HG03103 (cell line): Measurements from ENCODE around the gene SAMD4B.
"Not testable (repeated sequence)": the region's sequence is repeated elsewhere in the genome, so short reads cannot be mapped to it uniquely, and the experiment has no call there.

ENCODE experiments used
- ATAC-seq: cut with Tn5 transposase; IDR thresholded peaks from one replicate; pipeline ENCODE4 v1.9.1; 2021; ENCODE audit warnings: low read depth; ENCODE audit not compliant: unreplicated experiment

SAMD4B gene

GRCh38 chr19:39333507-39333906 is 8.7 kb upstream of the SAMD4B start:
- no peak for ATAC-seq

GRCh38 chr19:39334444-39334976 is 7.7 kb upstream of the SAMD4B start:
- ATAC-seq = no peak

DNA sequence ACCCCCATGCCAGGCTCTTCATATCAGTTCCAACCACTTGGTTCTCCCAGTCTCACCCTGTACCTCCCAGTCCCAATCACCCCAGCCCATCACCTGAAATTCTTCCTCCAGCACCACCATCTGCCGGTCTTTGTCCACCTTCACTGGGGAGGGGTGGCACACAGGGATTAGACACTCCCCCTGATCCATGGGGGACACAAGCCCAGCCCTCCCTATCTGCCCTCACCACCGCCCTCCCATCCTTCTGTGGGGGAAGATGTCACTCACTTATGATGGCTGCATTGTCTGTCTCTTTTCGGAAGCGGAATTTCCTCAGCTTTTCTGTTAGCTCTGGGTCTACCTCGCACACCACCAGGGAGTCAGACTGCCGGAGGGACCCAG is 7.1 kb upstream of the SAMD4B start:
- no peak for ATAC-seq

DNA sequence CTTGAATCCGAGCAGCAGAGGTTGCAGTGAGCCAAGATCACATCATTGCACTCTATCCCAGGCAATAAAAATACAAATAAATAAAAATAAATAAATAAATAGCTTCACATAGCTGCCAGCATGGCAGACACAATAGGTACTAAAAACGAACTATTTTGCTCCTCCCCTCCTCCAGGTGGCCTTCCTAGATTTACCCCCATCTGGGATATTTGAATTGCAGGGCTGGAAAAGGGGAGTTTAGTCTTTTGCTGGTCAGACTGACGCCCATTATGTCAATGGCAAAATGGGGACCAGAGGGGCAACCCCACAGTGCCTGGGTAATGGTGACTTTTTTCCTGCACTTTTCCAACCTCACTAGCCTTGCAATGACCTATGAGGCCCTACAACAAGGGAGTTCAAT is 5.7 kb upstream of the SAMD4B start:
- ATAC-seq = no peak

DNA sequence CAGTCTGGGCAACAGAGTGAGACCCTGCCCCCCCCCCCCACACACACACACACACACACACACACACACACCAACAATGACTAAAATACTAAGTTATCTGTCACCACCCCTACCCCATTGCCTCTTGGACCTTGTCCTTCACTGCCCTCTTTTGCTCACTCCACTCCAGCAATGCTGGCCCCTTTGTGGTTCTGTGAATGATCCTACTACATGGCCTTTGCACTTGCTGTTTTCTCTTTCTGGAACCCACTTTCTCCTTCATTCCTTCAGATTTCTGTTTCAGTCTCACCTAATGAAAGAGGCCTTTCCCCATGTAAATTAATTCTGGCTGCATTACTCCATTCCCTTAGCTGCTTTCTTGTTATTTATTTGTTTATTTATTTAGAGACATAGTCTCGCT is 2.5 kb upstream of the SAMD4B start:
- ATAC-seq = no peak

- not testable (repeated sequence) for ATAC-seq
Measured at GRCh38 chr19:39340156-39340555, 2.1 kb upstream of the SAMD4B start.

- ATAC-seq = no peak
Measured at GRCh38 chr19:39341129-39341718, 997 bp upstream of the SAMD4B start.

- no peak for ATAC-seq
Measured at GRCh38 chr19:39342647-39343305, 555 bp downstream of the SAMD4B start.

GRCh38 chr19:39345956-39346355 is 3.7 kb downstream of the SAMD4B start:
- no peak for ATAC-seq

DNA sequence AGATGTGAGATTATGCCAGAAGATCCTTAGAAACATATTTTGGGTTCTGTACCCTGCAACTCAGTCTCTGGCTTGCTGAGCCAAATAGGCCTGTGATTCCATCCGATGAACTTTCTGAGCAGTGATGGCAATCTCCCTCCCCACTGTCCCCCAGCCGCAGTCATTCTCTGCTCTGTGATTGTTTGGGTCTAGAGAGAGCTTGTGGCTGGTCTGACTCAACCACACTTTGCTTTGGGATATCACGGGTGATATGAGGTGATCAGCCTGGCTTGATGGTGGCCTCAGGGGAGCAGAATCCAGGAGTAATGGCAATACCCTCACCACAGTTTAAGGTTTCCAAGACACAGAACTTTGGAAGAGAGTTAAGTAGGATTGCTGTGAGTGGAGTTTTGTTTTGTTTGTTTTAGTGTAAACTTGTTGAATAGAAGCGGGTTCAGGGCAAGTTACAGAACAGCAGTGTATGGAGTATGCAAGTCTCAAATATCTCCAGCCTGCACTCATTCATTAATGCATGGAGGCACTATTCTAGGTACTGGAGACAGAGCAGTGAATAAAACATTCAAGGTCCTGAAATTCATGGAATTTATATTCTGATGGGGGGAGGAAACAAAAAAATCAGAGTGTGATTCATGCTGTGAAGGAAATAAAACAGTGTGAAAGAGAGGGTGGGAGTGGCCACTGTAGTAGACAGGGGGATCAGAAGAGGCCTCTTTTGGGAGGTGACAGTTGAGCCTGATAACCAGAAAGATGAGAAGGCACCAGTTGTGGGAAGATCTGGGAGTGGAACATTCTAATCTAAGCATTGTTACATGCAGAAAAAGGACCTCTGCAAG is 5.3 kb downstream of the SAMD4B start:
- ATAC-seq = no peak

DNA sequence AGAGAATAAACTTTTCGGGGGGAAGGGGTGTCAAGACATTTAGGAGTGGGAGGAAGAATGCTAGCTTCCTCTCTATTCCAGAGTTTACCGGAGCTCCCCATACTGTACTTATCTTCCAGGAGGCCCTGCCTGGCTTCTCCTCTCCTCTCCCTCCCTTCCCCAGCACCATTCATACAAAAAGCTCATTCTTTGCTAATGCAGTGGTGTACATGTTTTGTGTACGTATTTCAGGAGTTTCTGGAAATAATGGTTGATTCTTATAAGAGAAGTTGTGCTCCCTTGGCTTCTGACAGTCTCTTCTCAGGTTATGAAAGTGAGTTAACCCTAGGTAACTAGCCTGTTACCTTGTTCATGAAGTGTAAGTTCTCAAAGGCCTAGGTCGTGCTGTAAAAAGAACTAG is 7.1 kb downstream of the SAMD4B start:
- ATAC-seq = no peak

- no peak for ATAC-seq
Measured at GRCh38 chr19:39350156-39350555, 7.9 kb downstream of the SAMD4B start.

DNA sequence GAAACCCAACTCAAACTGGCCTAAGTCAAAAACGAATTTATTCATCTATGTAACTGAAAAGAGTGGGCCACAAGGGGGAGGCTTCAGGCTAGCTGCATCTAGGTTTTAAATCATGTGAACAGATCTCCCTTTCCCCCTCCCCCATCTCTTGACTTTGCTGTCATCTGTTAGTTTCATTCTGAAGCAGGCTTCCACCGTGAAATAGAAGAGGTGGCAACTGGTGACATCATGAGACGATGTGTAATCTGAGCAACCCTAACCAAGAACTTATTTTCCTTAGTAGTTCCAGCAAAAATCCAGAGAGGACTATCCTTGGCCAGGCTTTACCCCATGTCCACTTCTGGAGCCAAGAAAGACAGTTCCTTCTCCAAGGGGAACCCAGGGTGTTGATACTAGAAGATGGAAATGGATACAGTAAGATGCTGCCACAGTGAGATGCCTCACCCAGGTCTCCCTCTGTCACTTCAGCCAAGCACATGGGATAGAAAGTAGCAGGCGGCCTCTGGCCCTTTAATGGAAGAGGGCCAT is 9.4 kb downstream of the SAMD4B start:
- ATAC-seq = no peak

DNA sequence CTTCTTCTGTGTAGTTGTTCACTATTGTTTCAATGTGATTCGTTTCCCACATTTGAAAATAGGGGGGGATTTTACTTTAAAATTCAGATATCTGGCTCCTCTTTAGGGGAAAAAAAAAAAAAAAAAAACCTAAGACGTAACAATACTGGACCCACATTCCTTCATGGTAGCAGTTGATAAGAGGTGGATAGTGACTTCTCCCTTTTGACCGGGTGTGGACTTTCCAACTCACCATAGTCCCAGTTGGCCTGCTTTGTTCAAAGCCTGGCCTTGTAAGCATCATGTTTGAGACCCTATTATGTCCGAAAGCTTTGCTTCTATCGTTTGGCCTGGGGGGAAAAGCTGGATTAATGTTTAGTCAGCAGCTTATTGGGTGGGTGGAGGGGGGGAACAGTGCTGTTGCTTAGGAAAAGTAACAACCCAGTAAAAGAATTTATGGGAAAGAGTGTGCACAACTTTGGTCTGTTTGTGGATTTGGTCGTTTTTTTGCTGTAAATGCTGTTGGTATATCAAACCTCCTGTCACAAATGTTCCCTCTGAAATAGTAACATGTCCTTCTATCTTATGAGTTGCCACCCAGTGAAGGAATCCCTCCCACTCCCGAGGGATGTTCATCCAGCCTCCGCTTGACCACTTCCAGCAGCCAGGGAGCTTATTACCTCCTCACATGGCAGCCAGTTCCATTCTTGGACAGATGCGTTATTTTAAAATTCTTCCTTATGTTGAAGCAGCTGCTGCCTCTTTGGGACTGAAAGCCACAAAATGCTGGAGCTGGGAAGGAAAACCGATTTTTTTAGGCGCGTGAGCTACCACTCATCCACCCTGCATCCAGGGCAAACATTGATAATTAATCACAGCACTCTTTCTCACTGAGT is 10.4 kb downstream of the SAMD4B start:
- ATAC-seq = no peak

- no peak for ATAC-seq
Measured at GRCh38 chr19:39355253-39355652, 13.0 kb downstream of the SAMD4B start.

- no peak for ATAC-seq
Measured at GRCh38 chr19:39356073-39356472, 13.9 kb downstream of the SAMD4B start.

DNA sequence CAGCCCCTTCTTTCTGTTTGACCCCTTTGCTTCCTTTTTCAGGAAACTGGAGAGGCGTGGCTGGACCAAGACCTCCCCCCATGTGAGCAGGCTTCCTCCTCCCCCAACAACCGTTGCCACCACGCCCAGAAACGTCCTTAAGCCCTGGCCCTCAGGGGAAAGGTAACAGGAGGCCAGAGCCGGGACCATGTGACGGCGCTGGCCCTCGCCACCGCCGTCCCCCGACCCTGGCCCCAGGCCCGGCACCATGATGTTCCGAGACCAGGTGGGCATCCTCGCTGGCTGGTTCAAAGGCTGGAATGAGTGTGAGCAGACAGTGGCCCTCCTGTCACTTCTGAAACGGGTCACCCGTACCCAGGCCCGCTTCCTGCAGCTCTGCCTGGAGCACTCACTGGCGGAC is 14.4 kb downstream of the SAMD4B start:
- ATAC-seq = no peak

DNA sequence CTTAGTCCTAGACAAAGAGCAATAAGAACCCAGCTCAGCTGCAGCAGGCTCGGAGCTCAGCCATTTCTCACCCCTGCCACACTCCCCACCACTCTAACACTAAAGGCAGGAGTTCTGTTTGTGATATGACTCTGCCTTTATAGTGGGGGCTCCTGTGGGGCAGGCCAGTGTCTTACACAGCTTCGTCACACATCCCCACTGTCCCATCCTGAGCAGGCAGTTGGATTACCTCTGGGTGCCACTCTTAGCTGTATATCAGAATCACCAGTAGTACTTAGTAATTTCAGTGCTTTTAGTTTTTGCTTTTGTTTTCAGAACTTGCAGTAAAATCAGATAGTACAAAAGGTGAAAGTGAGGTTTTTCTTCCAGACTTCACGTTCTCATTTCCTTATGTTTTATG is 16.8 kb downstream of the SAMD4B start:
- no peak for ATAC-seq

- no peak for ATAC-seq
Measured at GRCh38 chr19:39360599-39360998, 18.4 kb downstream of the SAMD4B start.
